WERI-Rb-1 (cell line): ENCODE results near the gene CCDC33.
A peak's percentile ranks its signal among the peaks of the same experiment; 100 is the strongest.

Experiments
- DNase-seq: peaks from one replicate; pipeline ENCODE4 v3.0.0-alpha.2; 2020
- H3K27ac ChIP-seq: fragments of 250-450 bp; sonication (Bioruptor Pico); 2 replicates; pipeline ENCODE4 v1.5.1; 2020; ENCODE audit warnings: mild to moderate bottlenecking, moderate library complexity
- H3K27me3 ChIP-seq: fragments of 250-450 bp; sonication (Bioruptor Pico); 2 replicates; pipeline ENCODE4 v1.5.1; 2021; ENCODE audit warnings: mild to moderate bottlenecking, low read depth, moderate library complexity; ENCODE audit not compliant: insufficient read depth, severe bottlenecking
- H3K36me3 ChIP-seq: fragments of 250-450 bp; sonication (Bioruptor Pico); 2 replicates; pipeline ENCODE4 v1.5.1; 2020; ENCODE audit warnings: mild to moderate bottlenecking, moderate library complexity
- H3K4me3 ChIP-seq: 2 replicates; pipeline ENCODE4 v1.5.1; 2011; ENCODE audit warnings: low read depth, mild to moderate bottlenecking, control low read depth, low read length
- H3K9me3 ChIP-seq: fragments of 250-450 bp; sonication (Bioruptor Pico); 2 replicates; pipeline ENCODE4 v1.5.1; 2021; ENCODE audit warnings: mild to moderate bottlenecking, moderate library complexity; ENCODE audit not compliant: severe bottlenecking
- TF ChIP-seq, protein P1 (sequence below): IDR thresholded peaks from 2 replicates; pipeline ENCODE4 v1.5.1; 2011; ENCODE audit warnings: low read depth, mild to moderate bottlenecking, control low read depth, inconsistent platforms, low read length

CCDC33 gene

GRCh38 chr15:74277242-74277810 lies 41.2 kb downstream of the CCDC33 start:
- no peaks in the 10 kb centered on the region for H3K9me3 ChIP-seq
- no peaks in the 10 kb centered on the region for H3K36me3 ChIP-seq
- no peak overlapping the region for H3K27ac ChIP-seq
- DNase-seq, result no peak
- TF ChIP-seq, protein P1, sequence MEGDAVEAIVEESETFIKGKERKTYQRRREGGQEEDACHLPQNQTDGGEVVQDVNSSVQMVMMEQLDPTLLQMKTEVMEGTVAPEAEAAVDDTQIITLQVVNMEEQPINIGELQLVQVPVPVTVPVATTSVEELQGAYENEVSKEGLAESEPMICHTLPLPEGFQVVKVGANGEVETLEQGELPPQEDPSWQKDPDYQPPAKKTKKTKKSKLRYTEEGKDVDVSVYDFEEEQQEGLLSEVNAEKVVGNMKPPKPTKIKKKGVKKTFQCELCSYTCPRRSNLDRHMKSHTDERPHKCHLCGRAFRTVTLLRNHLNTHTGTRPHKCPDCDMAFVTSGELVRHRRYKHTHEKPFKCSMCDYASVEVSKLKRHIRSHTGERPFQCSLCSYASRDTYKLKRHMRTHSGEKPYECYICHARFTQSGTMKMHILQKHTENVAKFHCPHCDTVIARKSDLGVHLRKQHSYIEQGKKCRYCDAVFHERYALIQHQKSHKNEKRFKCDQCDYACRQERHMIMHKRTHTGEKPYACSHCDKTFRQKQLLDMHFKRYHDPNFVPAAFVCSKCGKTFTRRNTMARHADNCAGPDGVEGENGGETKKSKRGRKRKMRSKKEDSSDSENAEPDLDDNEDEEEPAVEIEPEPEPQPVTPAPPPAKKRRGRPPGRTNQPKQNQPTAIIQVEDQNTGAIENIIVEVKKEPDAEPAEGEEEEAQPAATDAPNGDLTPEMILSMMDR, result no peak
- H3K4me3 ChIP-seq, result no peak overlapping the region
- no peaks in the 10 kb centered on the region for H3K27me3 ChIP-seq

DNA sequence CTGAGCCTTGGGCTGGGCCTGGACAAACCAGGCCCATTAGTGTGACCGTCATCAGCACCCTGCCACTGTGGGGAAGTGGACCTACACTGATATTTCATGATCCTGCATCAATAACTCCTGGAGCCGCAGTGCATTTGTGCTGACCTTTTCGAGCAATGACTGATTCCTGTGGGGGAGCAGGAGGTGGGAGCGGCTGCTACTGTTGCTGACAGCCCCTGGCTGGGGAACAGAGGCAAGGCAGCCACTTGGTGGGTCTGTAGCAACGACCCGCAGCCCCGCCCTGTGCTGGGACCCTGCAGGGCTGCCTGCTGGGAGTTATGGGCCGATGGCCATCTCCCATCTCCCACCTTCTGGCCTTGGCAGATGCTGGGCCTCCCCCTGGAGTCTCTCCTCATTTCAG lies 42.1 kb downstream of the CCDC33 start:
- no peak overlapping the region for H3K4me3 ChIP-seq
- no peak for DNase-seq
- H3K27me3 ChIP-seq, result no peaks in the 10 kb centered on the region
- no peak overlapping the region for H3K27ac ChIP-seq
- no peaks in the 10 kb centered on the region for H3K36me3 ChIP-seq
- TF ChIP-seq, protein P1, result no peak
- no peaks in the 10 kb centered on the region for H3K9me3 ChIP-seq

GRCh38 chr15:74281147-74282133 lies 45.3 kb downstream of the CCDC33 start:
- H3K27ac ChIP-seq, result peak overlapping the region; percentile 86
- H3K9me3 ChIP-seq, result no peaks in the 10 kb centered on the region
- TF ChIP-seq, protein P1, result no peak
- no peak for DNase-seq
- H3K36me3 ChIP-seq, result no peaks in the 10 kb centered on the region
- H3K4me3 ChIP-seq, result no peak overlapping the region
- no peaks in the 10 kb centered on the region for H3K27me3 ChIP-seq

DNA sequence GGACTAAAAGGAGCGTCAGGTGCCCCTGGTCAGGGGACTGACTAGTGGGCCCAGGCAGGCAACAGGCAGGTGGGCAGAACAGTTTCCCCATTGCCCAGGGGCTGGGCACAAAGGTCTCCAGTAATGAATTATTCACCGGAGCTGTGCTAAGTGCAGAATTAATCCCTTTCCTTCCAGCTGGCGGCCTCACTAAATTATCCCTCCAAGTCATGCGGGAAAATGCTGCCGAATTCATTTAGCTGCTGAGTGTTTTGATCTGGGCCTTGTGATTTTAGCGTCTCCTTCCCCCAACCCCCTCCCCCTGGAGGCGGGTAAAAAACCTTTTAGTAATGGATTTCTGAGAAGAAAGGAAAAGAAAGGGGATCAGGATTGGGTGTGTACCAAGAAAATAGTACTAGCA lies 47.2 kb downstream of the CCDC33 start:
- no peaks in the 10 kb centered on the region for H3K36me3 ChIP-seq
- DNase-seq, result peak; percentile 73
- no peaks in the 10 kb centered on the region for H3K27me3 ChIP-seq
- H3K4me3 ChIP-seq, result no peak overlapping the region
- H3K27ac ChIP-seq, result peak overlapping the region; percentile 86
- H3K9me3 ChIP-seq, result no peaks in the 10 kb centered on the region
- TF ChIP-seq, protein P1, result no peak

DNA sequence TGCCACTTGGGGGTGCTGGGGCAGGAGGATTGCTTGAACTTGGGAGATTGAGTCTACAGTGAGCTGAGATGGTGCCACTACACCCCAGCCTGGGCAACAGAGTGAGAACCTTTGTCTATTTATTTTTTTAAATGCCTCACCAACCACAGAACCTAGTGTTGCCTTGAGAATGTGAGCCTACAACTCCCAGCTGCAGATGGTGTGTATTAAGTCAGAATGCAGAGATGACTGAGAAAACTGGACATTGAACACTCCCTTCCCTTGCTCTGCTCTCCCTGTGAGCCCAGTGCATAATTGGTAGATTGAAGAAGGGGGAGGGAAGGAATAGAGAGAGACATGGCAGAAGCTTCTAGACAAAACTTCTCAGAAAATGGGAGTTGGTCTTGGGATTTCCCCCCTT lies 53.5 kb downstream of the CCDC33 start:
- no peak overlapping the region; the same call in 1 of the 2 replicates for H3K27ac ChIP-seq
- H3K4me3 ChIP-seq, result no peak overlapping the region
- no peaks in the 10 kb centered on the region for H3K9me3 ChIP-seq
- no peak for DNase-seq
- no peaks in the 10 kb centered on the region for H3K36me3 ChIP-seq
- TF ChIP-seq, protein P1, result no peak
- H3K27me3 ChIP-seq, result no peaks in the 10 kb centered on the region
